ENCODE data around the gene TMEM243. TPM values are rescaled to one million over a fixed set of nuclear protein-coding genes. Genes with fewer than 3 reads are reported as not detected.
"Not testable (repeated sequence)": the region's sequence is repeated elsewhere in the genome, so short reads cannot be mapped to it uniquely, and the experiment has no call there.

The TMEM243 gene
- total RNA-seq, 1 donor from 2014 or later: 24.4 TPM

GRCh38 chr7:87213252-87213651 is 6.3 kb downstream of the TMEM243 start:
- DNase-seq (ENCODE audit: low spot score): no peak

GRCh38 chr7:87212498-87212897 is 7.0 kb downstream of the TMEM243 start:
- no peak for DNase-seq (ENCODE audit: low spot score)

DNA sequence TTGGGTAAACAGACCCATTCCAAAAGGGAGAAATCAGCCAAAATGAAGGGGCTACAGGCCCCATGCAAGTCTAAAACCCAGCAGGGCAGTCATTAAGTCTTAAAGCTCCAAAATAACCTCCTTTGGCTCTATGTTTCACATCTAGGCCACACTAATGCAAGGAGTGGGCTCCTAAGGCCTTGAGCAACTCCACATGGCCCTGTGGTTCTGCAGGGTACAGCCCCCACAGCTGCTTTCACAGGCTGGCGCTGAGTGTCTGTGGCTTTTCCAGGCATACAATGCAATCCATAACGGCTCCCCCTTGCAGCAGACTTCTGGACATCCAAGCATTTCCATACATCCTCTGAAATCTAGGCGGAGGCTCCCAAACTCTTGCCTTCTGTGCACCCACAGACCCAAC is 9.0 kb downstream of the TMEM243 start:
- no peak for DNase-seq (ENCODE audit: low spot score)

- DNase-seq (ENCODE audit: low spot score): no peak
Observed at GRCh38 chr7:87209295-87209924, 10.1 kb downstream of the TMEM243 start.

GRCh38 chr7:87206361-87206760 is 13.2 kb downstream of the TMEM243 start:
- DNase-seq (ENCODE audit: low spot score): no peak

GRCh38 chr7:87205701-87206100 is 13.8 kb downstream of the TMEM243 start:
- not testable (repeated sequence) for DNase-seq (ENCODE audit: low spot score)

GRCh38 chr7:87204933-87205332 is 14.6 kb downstream of the TMEM243 start:
- DNase-seq (ENCODE audit: low spot score): no peak

DNA sequence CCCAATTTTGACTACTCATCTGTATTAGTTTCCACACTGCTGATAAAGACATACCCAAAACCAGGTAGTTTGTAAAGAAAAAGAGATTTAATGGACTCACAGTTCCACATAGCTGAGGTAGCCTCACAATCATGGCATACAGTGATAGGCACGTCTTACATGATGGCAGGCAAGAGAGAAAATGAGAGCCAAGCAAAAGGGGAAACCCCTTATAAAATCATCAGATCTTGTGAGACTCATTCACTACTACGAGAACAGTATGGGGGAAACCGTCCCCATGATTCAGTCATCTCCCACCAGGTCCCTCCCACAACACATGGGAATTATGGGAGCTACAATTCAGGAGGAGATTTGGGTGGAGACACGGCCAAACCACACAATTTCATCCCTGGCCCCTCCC is 15.6 kb downstream of the TMEM243 start:
- not testable (repeated sequence) for DNase-seq (ENCODE audit: low spot score)

DNA sequence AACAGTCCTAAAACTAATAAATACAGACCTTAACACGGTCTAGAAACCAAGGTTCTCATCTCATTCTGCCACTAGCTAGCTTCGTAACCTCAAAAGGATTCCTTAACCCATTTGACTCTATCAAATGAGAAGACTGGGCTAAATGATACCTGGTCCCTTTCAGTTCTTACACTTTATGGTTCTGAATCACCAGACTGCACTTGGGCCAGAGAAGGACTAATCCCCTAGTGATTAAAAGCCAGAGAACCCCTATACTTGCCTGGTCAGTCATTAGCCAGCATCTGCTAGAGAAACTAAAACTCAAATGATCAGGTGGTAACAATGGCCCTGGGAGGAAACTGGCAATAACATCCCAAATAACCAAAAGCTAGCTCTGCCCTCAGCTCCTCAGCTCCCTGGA is 16.8 kb downstream of the TMEM243 start:
- no peak for DNase-seq (ENCODE audit: low spot score)

DNA sequence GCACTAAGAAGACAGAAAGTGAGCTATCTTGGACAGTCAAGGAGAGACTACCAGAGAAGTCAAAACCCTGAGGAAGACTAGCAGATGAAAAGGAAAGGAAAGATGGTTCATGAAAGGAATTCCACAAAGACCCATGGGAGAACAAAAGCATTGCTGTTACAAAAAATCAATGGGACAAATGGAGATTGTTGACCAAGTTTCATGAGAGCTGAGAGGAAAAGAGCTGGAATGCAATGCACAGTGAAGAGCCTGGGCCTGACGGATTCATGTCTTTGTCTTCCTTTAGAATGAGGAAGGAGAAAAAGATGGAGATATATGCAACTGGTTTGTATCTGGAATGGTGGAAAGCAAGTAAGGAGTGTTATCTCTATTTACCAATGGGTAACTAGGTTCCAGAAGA is 17.3 kb downstream of the TMEM243 start:
- no peak for DNase-seq (ENCODE audit: low spot score)

GRCh38 chr7:87199700-87200450 is 19.7 kb downstream of the TMEM243 start:
- DNase-seq (ENCODE audit: low spot score): no peak

DNA sequence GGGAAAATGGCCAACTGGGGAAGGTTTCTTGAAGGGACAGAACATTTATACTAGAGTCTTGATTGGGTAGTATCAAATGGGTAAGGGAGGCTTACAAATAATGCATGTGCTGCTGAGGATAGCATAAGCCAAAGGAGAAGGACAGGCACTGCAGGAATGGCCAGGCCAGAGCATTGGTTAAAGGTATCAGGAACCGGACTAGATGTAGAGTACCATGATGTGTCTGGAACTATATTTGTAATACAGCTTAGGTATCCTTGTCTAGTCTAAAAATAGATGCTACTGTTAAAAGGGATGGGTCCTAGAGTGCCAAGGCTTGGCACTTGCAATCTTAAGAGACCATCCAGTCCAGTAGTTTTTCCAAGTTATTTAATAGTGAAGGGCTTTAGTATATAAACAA is 20.3 kb downstream of the TMEM243 start:
- DNase-seq (ENCODE audit: low spot score): no peak

GRCh38 chr7:87193912-87194311 is 25.6 kb downstream of the TMEM243 start:
- no peak for DNase-seq (ENCODE audit: low spot score)

DNA sequence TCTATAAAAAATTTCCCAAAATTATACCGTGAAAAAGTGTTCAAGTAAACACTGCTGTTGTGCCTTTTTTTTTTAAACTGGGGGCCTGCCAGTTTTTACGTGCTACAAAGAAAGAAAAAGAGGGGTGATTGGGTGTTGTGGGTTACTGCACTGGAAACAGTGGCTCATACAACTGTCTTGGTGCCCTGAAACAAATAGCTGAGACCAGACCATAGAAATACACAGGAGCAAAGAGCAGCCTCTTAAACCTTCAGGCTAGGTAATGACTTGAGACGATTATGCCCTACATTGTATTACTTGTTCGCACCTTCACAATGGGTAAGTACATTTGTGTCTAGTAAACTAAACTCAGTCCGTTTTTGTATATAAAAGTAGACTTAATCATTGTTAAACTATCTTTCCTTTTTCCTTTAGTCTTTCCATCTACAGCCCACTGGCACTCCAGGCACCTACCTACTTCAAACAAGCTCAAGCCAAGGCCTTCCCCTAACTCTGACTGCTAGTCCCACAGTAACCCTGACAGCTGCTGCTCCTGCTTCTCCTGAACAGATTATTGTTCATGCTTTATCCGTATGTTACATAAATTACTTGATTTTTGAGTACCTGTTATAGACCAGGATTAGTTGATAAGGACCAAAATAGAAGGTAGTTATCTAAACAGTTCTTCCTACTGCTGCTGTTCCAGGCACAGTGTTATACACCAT is 26.6 kb downstream of the TMEM243 start:
- no peak for DNase-seq (ENCODE audit: low spot score)

DNA sequence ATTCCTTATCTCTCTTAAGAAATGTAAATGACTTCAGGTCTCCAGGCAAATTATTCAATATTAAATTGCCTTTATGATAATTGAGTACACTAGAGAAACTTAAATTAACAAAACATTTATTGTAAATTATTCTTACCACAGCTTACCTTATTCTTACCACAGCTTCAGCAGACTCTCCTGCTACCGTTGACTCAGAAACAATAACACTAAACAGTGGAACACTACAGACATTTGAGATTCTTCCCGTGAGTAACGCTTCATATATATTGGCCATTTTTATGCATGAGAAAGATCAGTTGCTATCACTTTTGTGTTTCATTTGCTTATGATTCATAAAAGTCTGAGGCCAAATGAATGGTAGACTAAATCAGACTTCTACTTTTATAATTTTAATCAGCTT is 28.7 kb downstream of the TMEM243 start:
- no peak for DNase-seq (ENCODE audit: low spot score)

DNA sequence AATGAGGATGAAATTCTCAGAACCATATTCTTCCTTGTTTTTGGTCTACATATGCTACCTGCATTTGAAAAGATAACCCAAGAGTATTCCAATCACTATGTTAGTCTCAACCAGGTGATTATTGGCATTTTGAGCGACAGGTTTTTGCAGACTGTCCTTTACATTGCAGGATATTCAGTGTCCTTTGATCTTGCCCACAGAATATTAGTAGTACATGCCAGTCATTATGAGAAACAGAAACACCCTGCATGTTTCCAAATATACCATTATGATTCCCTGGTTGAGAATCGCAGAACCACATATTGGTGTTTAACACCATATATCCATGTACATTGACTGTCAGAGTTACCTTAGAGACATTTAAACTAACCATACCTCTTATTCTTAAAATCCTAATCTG is 30.6 kb downstream of the TMEM243 start:
- DNase-seq (ENCODE audit: low spot score): no peak

GRCh38 chr7:87187120-87187519 is 32.4 kb downstream of the TMEM243 start:
- DNase-seq (ENCODE audit: low spot score): no peak

GRCh38 chr7:87179180-87179579 is 40.4 kb downstream of the TMEM243 start:
- DNase-seq (ENCODE audit: low spot score): no peak

GRCh38 chr7:87178320-87178719 is 41.2 kb downstream of the TMEM243 start:
- DNase-seq (ENCODE audit: low spot score): no peak

GRCh38 chr7:87173471-87173870 is 46.1 kb downstream of the TMEM243 start:
- no peak for DNase-seq (ENCODE audit: low spot score)

DNA sequence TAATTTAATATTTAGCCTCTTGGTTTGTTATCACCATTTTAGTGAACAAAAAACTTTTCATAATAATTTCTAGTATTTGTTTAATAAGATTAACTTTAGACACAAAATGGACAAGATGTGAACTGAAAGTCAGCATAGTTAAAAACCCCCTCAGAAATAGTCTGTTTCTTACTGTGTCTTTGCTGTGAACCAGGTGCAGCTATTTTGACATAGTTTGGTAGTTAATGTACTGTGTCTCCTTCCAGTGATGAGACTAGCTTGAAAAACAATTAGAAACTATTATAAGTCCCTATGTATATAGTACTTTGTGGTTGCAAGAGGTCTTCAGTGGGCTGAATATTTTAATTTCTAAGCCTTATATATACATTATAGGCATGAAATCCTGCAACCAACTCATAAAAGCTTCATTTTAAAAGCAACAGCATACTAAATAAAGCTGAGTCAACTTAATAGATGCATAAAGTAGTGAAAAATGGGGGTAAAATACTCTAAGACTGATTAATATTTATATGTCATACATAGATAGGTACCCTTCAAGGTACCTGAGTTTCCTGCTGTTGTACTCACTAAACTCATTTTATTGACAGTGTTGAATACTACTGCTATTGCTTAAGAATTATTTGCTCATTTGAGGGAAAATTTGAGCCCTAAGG is 48.1 kb downstream of the TMEM243 start:
- DNase-seq (ENCODE audit: low spot score): no peak

- no peak for DNase-seq (ENCODE audit: low spot score)
Observed at GRCh38 chr7:87170828-87171227, 48.7 kb downstream of the TMEM243 start.
